Measurements from ENCODE around the gene CEACAM16.

GRCh38 chr19:44726465-44726864 lies 27.5 kb downstream of the CEACAM16 start:
- TF ChIP-seq CTCF (IDR thresholded peaks at IDR 0.05; ENCODE audit: poor library complexity, severe bottlenecking) (no peak), EZH2 (IDR thresholded peaks at IDR 0.05; ENCODE audit: borderline replicate concordance, insufficient read depth, low read length, poor library complexity, severe bottlenecking) (no peak), TAF1 (IDR thresholded peaks at IDR 0.05; ENCODE audit: low read depth) (no peak)
